ENCODE measurements around the gene PHKB.

- TF ChIP-seq, protein P1, sequence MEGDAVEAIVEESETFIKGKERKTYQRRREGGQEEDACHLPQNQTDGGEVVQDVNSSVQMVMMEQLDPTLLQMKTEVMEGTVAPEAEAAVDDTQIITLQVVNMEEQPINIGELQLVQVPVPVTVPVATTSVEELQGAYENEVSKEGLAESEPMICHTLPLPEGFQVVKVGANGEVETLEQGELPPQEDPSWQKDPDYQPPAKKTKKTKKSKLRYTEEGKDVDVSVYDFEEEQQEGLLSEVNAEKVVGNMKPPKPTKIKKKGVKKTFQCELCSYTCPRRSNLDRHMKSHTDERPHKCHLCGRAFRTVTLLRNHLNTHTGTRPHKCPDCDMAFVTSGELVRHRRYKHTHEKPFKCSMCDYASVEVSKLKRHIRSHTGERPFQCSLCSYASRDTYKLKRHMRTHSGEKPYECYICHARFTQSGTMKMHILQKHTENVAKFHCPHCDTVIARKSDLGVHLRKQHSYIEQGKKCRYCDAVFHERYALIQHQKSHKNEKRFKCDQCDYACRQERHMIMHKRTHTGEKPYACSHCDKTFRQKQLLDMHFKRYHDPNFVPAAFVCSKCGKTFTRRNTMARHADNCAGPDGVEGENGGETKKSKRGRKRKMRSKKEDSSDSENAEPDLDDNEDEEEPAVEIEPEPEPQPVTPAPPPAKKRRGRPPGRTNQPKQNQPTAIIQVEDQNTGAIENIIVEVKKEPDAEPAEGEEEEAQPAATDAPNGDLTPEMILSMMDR (IDR thresholded peaks at IDR 0.05) = no peak
- no peak for TF ChIP-seq POLR2A (IDR thresholded peaks at IDR 0.05)
These were observed 156.6 kb downstream of the PHKB start for GRCh38 chr16:47617732-47618131.

All from thyroid gland (tissue), 4 donors.